Islet precursor cell (in vitro differentiated cells): ENCODE results near the gene B2M.
A peak's percentile ranks its signal among the peaks of the same experiment; 100 is the strongest.
"Not testable (repeated sequence)": the region's sequence is repeated elsewhere in the genome, so short reads cannot be mapped to it uniquely, and the experiment has no call there.

Source experiments
- DNase-seq: peaks from one replicate; pipeline ENCODE4 v3.0.0-alpha.2; 2018

B2M gene

GRCh38 chr15:44726568-44727484 is 15.5 kb downstream of the B2M start:
- DNase-seq: peak; percentile 85

- DNase-seq: no peak
Measured at GRCh38 chr15:44727485-44728231, 16.3 kb downstream of the B2M start.

GRCh38 chr15:44728232-44728575 is 16.9 kb downstream of the B2M start:
- DNase-seq: not testable (repeated sequence)

GRCh38 chr15:44728576-44729407 is 17.5 kb downstream of the B2M start:
- DNase-seq: peak; percentile 98

GRCh38 chr15:44729408-44730127 is 18.3 kb downstream of the B2M start:
- no peak for DNase-seq

- DNase-seq: no peak
Measured at GRCh38 chr15:44734839-44735481, 23.6 kb downstream of the B2M start.

GRCh38 chr15:44735482-44736180 is 24.3 kb downstream of the B2M start:
- no peak for DNase-seq

GRCh38 chr15:44736181-44736765 is 25.0 kb downstream of the B2M start, which contains the start of gene TRIM69:
Gene TRIM69, plus strand, starts transcription at chr15:44736528. Its CDS starts 177 bp downstream, at chr15:44736705.
- no peak for DNase-seq

GRCh38 chr15:44738340-44738984 is 27.1 kb downstream of the B2M start:
- DNase-seq: no peak

GRCh38 chr15:44739222-44739847 is 28.0 kb downstream of the B2M start:
- not testable (repeated sequence) for DNase-seq

GRCh38 chr15:44743454-44743853 is 32.1 kb downstream of the B2M start:
- not testable (repeated sequence) for DNase-seq

- DNase-seq: no peak
Measured at GRCh38 chr15:44753345-44753744, 42.0 kb downstream of the B2M start.

- DNase-seq: no peak
Measured at GRCh38 chr15:44763187-44763586, 51.9 kb downstream of the B2M start.

GRCh38 chr15:44763848-44764247 is 52.5 kb downstream of the B2M start:
- DNase-seq: no peak

- DNase-seq: no peak
Measured at GRCh38 chr15:44765036-44765435, 53.7 kb downstream of the B2M start.
